Measurements from ENCODE around the gene TRIM38. TPM values are rescaled to one million over a fixed set of nuclear protein-coding genes. Genes with fewer than 3 reads are reported as not detected.

TRIM38 gene
- total and polyA plus RNA-seq, 2 of the 13 experiments (the other 11 are each of a cell fraction or from before 2014, with no cell fraction given), result 2.5 to 3.1 TPM

DNA sequence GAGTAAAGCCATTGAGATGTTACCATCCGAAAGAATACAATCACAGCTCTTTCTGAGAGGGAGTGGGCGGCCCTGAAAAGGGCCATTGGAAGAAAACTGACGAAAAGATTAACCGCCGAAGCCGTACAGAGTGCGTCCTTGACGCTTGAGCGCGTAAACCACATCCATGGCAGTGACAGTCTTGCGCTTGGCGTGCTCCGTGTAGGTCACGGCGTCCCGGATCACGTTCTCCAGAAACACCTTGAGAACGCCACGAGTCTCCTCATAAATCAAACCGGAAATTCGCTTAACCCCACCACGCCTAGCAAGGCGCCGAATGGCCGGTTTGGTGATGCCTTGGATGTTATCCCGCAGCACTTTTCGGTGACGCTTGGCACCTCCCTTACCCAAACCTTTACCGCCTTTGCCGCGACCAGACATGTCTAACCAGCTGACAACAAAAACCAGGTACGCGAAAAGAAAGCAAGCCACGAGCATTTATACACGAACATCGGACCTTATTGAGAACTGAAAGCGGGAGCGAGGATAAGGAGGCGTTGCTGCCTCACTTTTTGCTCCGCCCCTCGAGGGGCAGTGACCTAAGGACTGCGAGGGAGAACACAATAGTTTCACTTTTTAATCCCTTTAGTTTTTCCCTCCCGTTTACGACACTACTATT lies 64.4 kb downstream of the TRIM38 start (continued):
- TF ChIP-seq KLF12 (CRISPR knock-in tag; IDR thresholded peaks at IDR 0.05; ENCODE audit: borderline replicate concordance) (peak; percentile 80), PAF1 (CRISPR knock-in tag; IDR thresholded peaks at IDR 0.05) (peak; percentile 81; the same call in 1 of the 2 replicates), HNF1A (IDR thresholded peaks at IDR 0.05; ENCODE audit: low read depth) (peak; percentile 73), HNF1A (CRISPR knock-in tag; IDR thresholded peaks at IDR 0.05; ENCODE audit: borderline replicate concordance) (peak; percentile 53), CENPT (CRISPR knock-in tag; IDR thresholded peaks at IDR 0.05; ENCODE audit: low read depth) (peak; percentile 92), RELA (CRISPR knock-in tag; IDR thresholded peaks at IDR 0.05) (0 out of 2 replicates have a peak, but pooled peaks have one; percentile 51), IRF1 (CRISPR knock-in tag; IDR thresholded peaks at IDR 0.05; ENCODE audit: low read depth) (0 out of 2 replicates have a peak, but pooled peaks have one; percentile 67), RAD51 (IDR thresholded peaks at IDR 0.05; ENCODE audit: borderline replicate concordance) (no peak), ZNF451 (CRISPR knock-in tag; IDR thresholded peaks at IDR 0.05) (peak; percentile 85), ZBTB43 (CRISPR knock-in tag; conservative IDR thresholded peaks at IDR 0.05) (no peak), HMGA1 (CRISPR knock-in tag; conservative IDR thresholded peaks at IDR 0.05) (no peak), SSRP1 (CRISPR knock-in tag; IDR thresholded peaks at IDR 0.05) (peak; percentile 98; the same call in 1 of the 2 replicates), MED1 (CRISPR knock-in tag; IDR thresholded peaks at IDR 0.05) (peak; percentile 98), ZNF816 (CRISPR knock-in tag; IDR thresholded peaks at IDR 0.05; ENCODE audit: borderline replicate concordance) (peak; percentile 90; the same call in 1 of the 2 replicates), ZNF383 (CRISPR knock-in tag; IDR thresholded peaks at IDR 0.05; ENCODE audit: borderline replicate concordance) (no peak), ZNF44 (CRISPR knock-in tag; IDR thresholded peaks at IDR 0.05) (peak; percentile 91), ETV5 (CRISPR knock-in tag; IDR thresholded peaks at IDR 0.05; ENCODE audit: borderline replicate concordance) (peak; percentile 66; the same call in 1 of the 2 replicates), KDM5B (CRISPR knock-in tag; IDR thresholded peaks at IDR 0.05; ENCODE audit: borderline replicate concordance) (peak; percentile 88; the same call in 1 of the 2 replicates), TARDBP (CRISPR knock-in tag; IDR thresholded peaks at IDR 0.05) (peak; percentile 99)
- TF ChIP-seq, protein P1, sequence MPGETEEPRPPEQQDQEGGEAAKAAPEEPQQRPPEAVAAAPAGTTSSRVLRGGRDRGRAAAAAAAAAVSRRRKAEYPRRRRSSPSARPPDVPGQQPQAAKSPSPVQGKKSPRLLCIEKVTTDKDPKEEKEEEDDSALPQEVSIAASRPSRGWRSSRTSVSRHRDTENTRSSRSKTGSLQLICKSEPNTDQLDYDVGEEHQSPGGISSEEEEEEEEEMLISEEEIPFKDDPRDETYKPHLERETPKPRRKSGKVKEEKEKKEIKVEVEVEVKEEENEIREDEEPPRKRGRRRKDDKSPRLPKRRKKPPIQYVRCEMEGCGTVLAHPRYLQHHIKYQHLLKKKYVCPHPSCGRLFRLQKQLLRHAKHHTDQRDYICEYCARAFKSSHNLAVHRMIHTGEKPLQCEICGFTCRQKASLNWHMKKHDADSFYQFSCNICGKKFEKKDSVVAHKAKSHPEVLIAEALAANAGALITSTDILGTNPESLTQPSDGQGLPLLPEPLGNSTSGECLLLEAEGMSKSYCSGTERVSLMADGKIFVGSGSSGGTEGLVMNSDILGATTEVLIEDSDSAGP (CRISPR knock-in tag; IDR thresholded peaks at IDR 0.05; ENCODE audit: borderline replicate concordance), result peak; percentile 93
- TF ChIP-seq, protein P2, sequence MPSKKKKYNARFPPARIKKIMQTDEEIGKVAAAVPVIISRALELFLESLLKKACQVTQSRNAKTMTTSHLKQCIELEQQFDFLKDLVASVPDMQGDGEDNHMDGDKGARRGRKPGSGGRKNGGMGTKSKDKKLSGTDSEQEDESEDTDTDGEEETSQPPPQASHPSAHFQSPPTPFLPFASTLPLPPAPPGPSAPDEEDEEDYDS (CRISPR knock-in tag; IDR thresholded peaks at IDR 0.05), result peak; percentile 88
